ENCODE measurements around the gene NEK11.

DNA sequence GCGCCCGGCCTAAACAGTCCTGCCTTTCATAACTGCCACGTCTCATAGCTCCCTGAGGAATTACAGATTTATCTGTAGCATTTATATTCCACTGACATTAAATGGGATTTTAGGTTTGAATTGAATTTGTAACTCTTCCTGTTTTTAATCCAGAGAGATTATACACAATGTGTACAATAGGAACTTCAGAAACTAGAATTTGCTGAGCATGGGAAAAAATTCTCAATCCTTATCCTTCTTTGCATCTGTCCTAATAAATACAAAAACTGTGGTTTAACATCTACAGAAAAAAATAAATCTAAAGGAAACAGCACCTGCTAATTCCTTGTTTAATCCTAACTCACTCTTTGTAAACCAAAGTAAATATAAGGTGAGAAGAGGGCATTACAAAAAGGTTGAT lies 2.2 kb downstream of the NEK11 start:
- no peak for TF ChIP-seq CHD2 (IDR thresholded peaks at IDR 0.05; ENCODE audit: low read length, partially characterized antibody)
- TF ChIP-seq, protein P1, sequence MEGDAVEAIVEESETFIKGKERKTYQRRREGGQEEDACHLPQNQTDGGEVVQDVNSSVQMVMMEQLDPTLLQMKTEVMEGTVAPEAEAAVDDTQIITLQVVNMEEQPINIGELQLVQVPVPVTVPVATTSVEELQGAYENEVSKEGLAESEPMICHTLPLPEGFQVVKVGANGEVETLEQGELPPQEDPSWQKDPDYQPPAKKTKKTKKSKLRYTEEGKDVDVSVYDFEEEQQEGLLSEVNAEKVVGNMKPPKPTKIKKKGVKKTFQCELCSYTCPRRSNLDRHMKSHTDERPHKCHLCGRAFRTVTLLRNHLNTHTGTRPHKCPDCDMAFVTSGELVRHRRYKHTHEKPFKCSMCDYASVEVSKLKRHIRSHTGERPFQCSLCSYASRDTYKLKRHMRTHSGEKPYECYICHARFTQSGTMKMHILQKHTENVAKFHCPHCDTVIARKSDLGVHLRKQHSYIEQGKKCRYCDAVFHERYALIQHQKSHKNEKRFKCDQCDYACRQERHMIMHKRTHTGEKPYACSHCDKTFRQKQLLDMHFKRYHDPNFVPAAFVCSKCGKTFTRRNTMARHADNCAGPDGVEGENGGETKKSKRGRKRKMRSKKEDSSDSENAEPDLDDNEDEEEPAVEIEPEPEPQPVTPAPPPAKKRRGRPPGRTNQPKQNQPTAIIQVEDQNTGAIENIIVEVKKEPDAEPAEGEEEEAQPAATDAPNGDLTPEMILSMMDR (IDR thresholded peaks at IDR 0.05) = no peak
- no peak for TF ChIP-seq RXRA (IDR thresholded peaks at IDR 0.05; ENCODE audit: borderline replicate concordance, low read depth)
- TF ChIP-seq EP300 (IDR thresholded peaks at IDR 0.05; ENCODE audit: borderline replicate concordance in 1 of 2, low read depth in 1 of 2, low read length in 1 of 2) = no peak
- TF ChIP-seq POLR2AphosphoS5 (IDR thresholded peaks at IDR 0.05; ENCODE audit: low read depth, low read length) = no peak
- TF ChIP-seq RAD21 (IDR thresholded peaks at IDR 0.05; ENCODE audit: low read length) = no peak

All from SK-N-SH (cell line).